ENCODE data around the gene ACTG2. TPM values are rescaled to one million over a fixed set of nuclear protein-coding genes. Genes with fewer than 3 reads are reported as not detected.

Gene ACTG2
- total and polyA plus RNA-seq, 4 donors, result 0.46 to 9.0 (median 4.3) TPM

- no peak overlapping the region for H3K27ac ChIP-seq (ENCODE audit: low read depth in 1 of 2, low read length in 2 of 2)
- no peaks in the 10 kb centered on the region for H3K27me3 ChIP-seq (ENCODE audit: control insufficient read depth in 4 of 4, insufficient read depth in 4 of 4, low read length in 3 of 4)
- no peaks in the 10 kb centered on the region for H3K36me3 ChIP-seq (ENCODE audit: control insufficient read depth in 4 of 4, insufficient read depth in 3 of 4, low read depth in 1 of 4, low read length in 3 of 4)
- TF ChIP-seq RXRA (IDR thresholded peaks at IDR 0.05) (no peak), FOXA2 (IDR thresholded peaks at IDR 0.05) (no peak), SP1 (IDR thresholded peaks at IDR 0.05) (no peak), GABPA (IDR thresholded peaks at IDR 0.05 in 1 of 2, conservative IDR thresholded peaks at IDR 0.05 in 1 of 2) (no peak), NR2F2 (IDR thresholded peaks at IDR 0.05) (no peak), HNF4G (IDR thresholded peaks at IDR 0.05) (no peak), HNF4A (conservative IDR thresholded peaks at IDR 0.05) (no peak), EGR1 (IDR thresholded peaks at IDR 0.05; ENCODE audit: low read depth in 2 of 2) (no peak), FOXA1 (IDR thresholded peaks at IDR 0.05) (no peak), TAF1 (conservative IDR thresholded peaks at IDR 0.05) (no peak)
- TF ChIP-seq, protein P1, sequence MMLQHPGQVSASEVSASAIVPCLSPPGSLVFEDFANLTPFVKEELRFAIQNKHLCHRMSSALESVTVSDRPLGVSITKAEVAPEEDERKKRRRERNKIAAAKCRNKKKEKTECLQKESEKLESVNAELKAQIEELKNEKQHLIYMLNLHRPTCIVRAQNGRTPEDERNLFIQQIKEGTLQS (IDR thresholded peaks at IDR 0.05), result no peak
- no peaks in the 10 kb centered on the region for H3K9me3 ChIP-seq (ENCODE audit: control insufficient read depth in 4 of 4, low read length in 3 of 4)
- H3K4me3 ChIP-seq (ENCODE audit: low read depth in 1 of 3, low read length in 3 of 3), result no peak overlapping the region
- H3K4me1 ChIP-seq (ENCODE audit: control insufficient read depth in 4 of 4, insufficient read depth in 4 of 4, low read length in 3 of 4), result no peaks in the 10 kb centered on the region
- WGBS, result 89% methylated on average over 2 of the region's 2 CpGs
- no peak overlapping the region for H3K9ac ChIP-seq (ENCODE audit: low read depth in 1 of 2, low read length in 2 of 2)
- DNase-seq (ENCODE audit: low spot score), result no peak
These were observed 1.7 kb downstream of the ACTG2 start for GRCh38 chr2:73894475-73894850.

GRCh38 chr2:73894877-73895276, 2.1 kb downstream of the ACTG2 start:
- Histone ChIP-seq H3K27ac (ENCODE audit: low read depth in 1 of 2, low read length in 2 of 2) (no peak overlapping the region), H3K9ac (ENCODE audit: low read depth in 1 of 2, low read length in 2 of 2) (no peak overlapping the region), H3K4me1 (ENCODE audit: control insufficient read depth in 4 of 4, insufficient read depth in 4 of 4, low read length in 3 of 4) (no peaks in the 10 kb centered on the region), H3K36me3 (ENCODE audit: control insufficient read depth in 4 of 4, insufficient read depth in 3 of 4, low read depth in 1 of 4, low read length in 3 of 4) (no peaks in the 10 kb centered on the region), H3K27me3 (ENCODE audit: control insufficient read depth in 4 of 4, insufficient read depth in 4 of 4, low read length in 3 of 4) (no peaks in the 10 kb centered on the region), H3K4me3 (ENCODE audit: low read depth in 1 of 3, low read length in 3 of 3) (no peak overlapping the region), H3K9me3 (ENCODE audit: control insufficient read depth in 4 of 4, low read length in 3 of 4) (no peaks in the 10 kb centered on the region)
- TF ChIP-seq TAF1 (conservative IDR thresholded peaks at IDR 0.05) (no peak), RXRA (IDR thresholded peaks at IDR 0.05) (no peak), CTCF (IDR thresholded peaks at IDR 0.05; ENCODE audit: low read depth, low read length, missing input control) (no peak), GABPA (IDR thresholded peaks at IDR 0.05 in 1 of 2, conservative IDR thresholded peaks at IDR 0.05 in 1 of 2) (no peak), FOXA1 (IDR thresholded peaks at IDR 0.05) (no peak)
- TF ChIP-seq, protein P2, sequence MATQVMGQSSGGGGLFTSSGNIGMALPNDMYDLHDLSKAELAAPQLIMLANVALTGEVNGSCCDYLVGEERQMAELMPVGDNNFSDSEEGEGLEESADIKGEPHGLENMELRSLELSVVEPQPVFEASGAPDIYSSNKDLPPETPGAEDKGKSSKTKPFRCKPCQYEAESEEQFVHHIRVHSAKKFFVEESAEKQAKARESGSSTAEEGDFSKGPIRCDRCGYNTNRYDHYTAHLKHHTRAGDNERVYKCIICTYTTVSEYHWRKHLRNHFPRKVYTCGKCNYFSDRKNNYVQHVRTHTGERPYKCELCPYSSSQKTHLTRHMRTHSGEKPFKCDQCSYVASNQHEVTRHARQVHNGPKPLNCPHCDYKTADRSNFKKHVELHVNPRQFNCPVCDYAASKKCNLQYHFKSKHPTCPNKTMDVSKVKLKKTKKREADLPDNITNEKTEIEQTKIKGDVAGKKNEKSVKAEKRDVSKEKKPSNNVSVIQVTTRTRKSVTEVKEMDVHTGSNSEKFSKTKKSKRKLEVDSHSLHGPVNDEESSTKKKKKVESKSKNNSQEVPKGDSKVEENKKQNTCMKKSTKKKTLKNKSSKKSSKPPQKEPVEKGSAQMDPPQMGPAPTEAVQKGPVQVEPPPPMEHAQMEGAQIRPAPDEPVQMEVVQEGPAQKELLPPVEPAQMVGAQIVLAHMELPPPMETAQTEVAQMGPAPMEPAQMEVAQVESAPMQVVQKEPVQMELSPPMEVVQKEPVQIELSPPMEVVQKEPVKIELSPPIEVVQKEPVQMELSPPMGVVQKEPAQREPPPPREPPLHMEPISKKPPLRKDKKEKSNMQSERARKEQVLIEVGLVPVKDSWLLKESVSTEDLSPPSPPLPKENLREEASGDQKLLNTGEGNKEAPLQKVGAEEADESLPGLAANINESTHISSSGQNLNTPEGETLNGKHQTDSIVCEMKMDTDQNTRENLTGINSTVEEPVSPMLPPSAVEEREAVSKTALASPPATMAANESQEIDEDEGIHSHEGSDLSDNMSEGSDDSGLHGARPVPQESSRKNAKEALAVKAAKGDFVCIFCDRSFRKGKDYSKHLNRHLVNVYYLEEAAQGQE (IDR thresholded peaks at IDR 0.05), result no peak
- DNase-seq (ENCODE audit: low spot score), result no peak
- 86% methylated on average over 6 of the region's 6 CpGs for WGBS

DNA sequence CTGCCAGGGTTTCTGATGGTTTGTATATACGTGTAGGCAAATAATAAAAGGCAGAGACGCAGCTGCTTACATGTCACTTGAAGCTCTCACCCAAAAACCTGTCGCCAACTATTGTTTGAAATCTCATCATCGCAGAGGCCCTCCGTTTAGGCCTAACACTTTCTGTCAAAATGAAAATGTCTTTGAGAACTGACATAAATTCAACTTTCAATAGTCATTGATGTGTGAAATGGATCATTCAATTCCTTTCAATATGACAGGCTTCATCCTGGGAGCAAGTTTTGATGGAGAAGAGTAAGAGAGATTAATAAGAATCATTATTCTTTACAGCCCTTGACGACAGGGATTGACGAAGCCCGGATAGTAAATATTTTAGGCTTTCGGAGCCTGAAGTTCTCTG, 2.7 kb downstream of the ACTG2 start:
- DNase-seq (ENCODE audit: low spot score), result no peak
- 77% methylated on average over 9 of the region's 9 CpGs for WGBS
- Histone ChIP-seq H3K27me3 (ENCODE audit: control insufficient read depth in 4 of 4, insufficient read depth in 4 of 4, low read length in 3 of 4) (no peaks in the 10 kb centered on the region), H3K4me3 (ENCODE audit: low read depth in 1 of 3, low read length in 3 of 3) (no peak overlapping the region), H3K36me3 (ENCODE audit: control insufficient read depth in 4 of 4, insufficient read depth in 3 of 4, low read depth in 1 of 4, low read length in 3 of 4) (no peaks in the 10 kb centered on the region), H3K27ac (ENCODE audit: low read depth in 1 of 2, low read length in 2 of 2) (no peak overlapping the region), H3K9me3 (ENCODE audit: control insufficient read depth in 4 of 4, low read length in 3 of 4) (no peaks in the 10 kb centered on the region), H3K4me1 (ENCODE audit: control insufficient read depth in 4 of 4, insufficient read depth in 4 of 4, low read length in 3 of 4) (no peaks in the 10 kb centered on the region), H3K9ac (ENCODE audit: low read depth in 1 of 2, low read length in 2 of 2) (no peak overlapping the region)
- TF ChIP-seq YY1 (IDR thresholded peaks at IDR 0.05) (no peak), FOXA2 (IDR thresholded peaks at IDR 0.05) (no peak), FOXA1 (IDR thresholded peaks at IDR 0.05) (no peak), JUND (IDR thresholded peaks at IDR 0.05) (no peak), NR2F2 (IDR thresholded peaks at IDR 0.05) (no peak), EGR1 (IDR thresholded peaks at IDR 0.05; ENCODE audit: low read depth in 2 of 2) (no peak), HNF4A (conservative IDR thresholded peaks at IDR 0.05) (no peak)
- TF ChIP-seq, protein P3, sequence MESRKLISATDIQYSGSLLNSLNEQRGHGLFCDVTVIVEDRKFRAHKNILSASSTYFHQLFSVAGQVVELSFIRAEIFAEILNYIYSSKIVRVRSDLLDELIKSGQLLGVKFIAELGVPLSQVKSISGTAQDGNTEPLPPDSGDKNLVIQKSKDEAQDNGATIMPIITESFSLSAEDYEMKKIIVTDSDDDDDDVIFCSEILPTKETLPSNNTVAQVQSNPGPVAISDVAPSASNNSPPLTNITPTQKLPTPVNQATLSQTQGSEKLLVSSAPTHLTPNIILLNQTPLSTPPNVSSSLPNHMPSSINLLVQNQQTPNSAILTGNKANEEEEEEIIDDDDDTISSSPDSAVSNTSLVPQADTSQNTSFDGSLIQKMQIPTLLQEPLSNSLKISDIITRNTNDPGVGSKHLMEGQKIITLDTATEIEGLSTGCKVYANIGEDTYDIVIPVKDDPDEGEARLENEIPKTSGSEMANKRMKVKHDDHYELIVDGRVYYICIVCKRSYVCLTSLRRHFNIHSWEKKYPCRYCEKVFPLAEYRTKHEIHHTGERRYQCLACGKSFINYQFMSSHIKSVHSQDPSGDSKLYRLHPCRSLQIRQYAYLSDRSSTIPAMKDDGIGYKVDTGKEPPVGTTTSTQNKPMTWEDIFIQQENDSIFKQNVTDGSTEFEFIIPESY (IDR thresholded peaks at IDR 0.05), result no peak
- TF ChIP-seq, protein P4, sequence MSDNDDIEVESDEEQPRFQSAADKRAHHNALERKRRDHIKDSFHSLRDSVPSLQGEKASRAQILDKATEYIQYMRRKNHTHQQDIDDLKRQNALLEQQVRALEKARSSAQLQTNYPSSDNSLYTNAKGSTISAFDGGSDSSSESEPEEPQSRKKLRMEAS (IDR thresholded peaks at IDR 0.05), result no peak
- TF ChIP-seq, protein P2 (IDR thresholded peaks at IDR 0.05), result no peak
